SK-N-DZ (cell line): ENCODE results near the gene MAML3.

Experiments used
- DNase-seq: peaks from one replicate; pipeline ENCODE4 v3.0.0-alpha.2; 2015; ENCODE audit warnings: low spot score

MAML3 gene

GRCh38 chr4:139843641-139844040, 310.3 kb downstream of the MAML3 start:
- no peak for DNase-seq

GRCh38 chr4:139841464-139842195, 312.4 kb downstream of the MAML3 start:
- peak; percentile 79 for DNase-seq

GRCh38 chr4:139840773-139841172, 313.2 kb downstream of the MAML3 start:
- no peak for DNase-seq

GRCh38 chr4:139839403-139840031, 314.5 kb downstream of the MAML3 start:
- peak; percentile 23 for DNase-seq

GRCh38 chr4:139838811-139839210, 315.2 kb downstream of the MAML3 start:
- no peak for DNase-seq

- DNase-seq: no peak
Observed at GRCh38 chr4:139834981-139835391, 319.0 kb downstream of the MAML3 start.

- DNase-seq: no peak
Observed at GRCh38 chr4:139834226-139834662, 319.7 kb downstream of the MAML3 start.

GRCh38 chr4:139833151-139833910, 320.7 kb downstream of the MAML3 start:
- DNase-seq: peak; percentile 86

- no peak for DNase-seq
Observed at GRCh38 chr4:139828966-139829664, 324.9 kb downstream of the MAML3 start.

- DNase-seq: no peak
Observed at GRCh38 chr4:139826426-139826825, 327.6 kb downstream of the MAML3 start.

- DNase-seq: peak; percentile 80
Observed at GRCh38 chr4:139825523-139826014, 328.4 kb downstream of the MAML3 start.

GRCh38 chr4:139824882-139825522, 329.0 kb downstream of the MAML3 start:
- DNase-seq: no peak

- no peak for DNase-seq
Observed at GRCh38 chr4:139823746-139824145, 330.2 kb downstream of the MAML3 start.

- DNase-seq: no peak
Observed at GRCh38 chr4:139823345-139823744, 330.6 kb downstream of the MAML3 start.

GRCh38 chr4:139822391-139822790, 331.6 kb downstream of the MAML3 start:
- DNase-seq: no peak

GRCh38 chr4:139819082-139819481, 334.9 kb downstream of the MAML3 start:
- no peak for DNase-seq

- DNase-seq: no peak
Observed at GRCh38 chr4:139817657-139818452, 336.1 kb downstream of the MAML3 start.

- no peak for DNase-seq
Observed at GRCh38 chr4:139816856-139817255, 337.1 kb downstream of the MAML3 start.

GRCh38 chr4:139815778-139816601, 338.0 kb downstream of the MAML3 start:
- peak; percentile 41 for DNase-seq
